HG03565 (cell line): Measurements from ENCODE around the gene TNS1.

ENCODE experiments used
- ATAC-seq: cut with Tn5 transposase; IDR thresholded peaks from one replicate; pipeline ENCODE4 v1.9.1; 2021; ENCODE audit warnings: mild to moderate bottlenecking, moderate library complexity; ENCODE audit not compliant: unreplicated experiment

Gene TNS1

DNA sequence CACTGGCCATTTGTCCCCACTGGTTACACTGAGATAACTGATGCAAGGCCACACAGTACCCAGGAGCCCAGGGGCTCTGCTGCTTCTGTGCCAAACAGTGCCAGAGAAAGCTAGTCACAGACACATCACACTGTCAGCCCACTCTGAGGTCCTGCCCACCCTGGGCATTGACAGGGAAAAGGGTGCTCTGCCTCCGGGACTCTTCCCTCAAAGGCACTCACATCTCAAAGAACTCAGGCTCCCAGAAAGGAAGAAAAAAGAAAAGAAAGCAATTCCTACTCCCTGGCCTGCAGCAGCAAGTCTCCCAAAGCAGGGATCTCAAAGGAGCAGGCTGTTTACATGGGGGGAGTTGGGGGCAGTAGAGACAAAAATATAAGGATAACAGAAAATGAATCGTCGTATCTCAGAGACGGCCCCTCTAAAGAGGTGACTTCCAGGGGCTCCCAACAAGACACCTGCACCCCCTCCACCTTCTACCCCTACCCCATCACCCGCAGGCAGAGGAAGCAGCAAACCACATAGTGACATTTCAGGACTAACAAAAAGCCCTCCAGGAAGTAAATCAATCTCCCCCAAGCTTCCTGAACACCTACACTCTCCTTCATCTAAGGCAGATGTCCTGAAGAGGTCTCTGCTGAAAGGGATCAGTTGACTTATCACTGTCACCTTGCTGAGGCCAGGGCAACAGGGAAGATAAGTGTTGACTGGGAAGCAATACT, 247.6 kb downstream of the TNS1 start:
- no peak for ATAC-seq

- ATAC-seq = no peak
These were observed 249.2 kb downstream of the TNS1 start for GRCh38 chr2:217753460-217754200.

GRCh38 chr2:217752714-217753459, 249.9 kb downstream of the TNS1 start:
- no peak for ATAC-seq

DNA sequence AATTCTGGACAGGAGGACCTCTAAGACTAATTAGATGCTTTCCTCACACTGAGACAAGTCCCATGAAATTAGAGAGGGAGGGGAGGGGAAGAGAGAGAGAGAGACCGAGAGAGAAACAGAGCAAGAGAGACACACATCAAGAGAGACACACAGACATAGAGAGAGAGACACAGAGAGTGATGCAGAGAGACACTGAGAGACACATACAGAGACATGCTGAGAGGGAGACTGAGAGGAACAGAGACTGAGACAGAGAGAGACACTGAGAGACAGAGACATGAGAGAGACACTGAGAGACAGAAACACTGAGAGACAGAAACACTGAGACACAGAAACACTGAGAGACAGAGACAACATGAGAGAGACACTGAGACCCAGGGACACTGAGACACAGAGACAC, 250.8 kb downstream of the TNS1 start:
- no peak for ATAC-seq

- no peak for ATAC-seq
These were observed 251.6 kb downstream of the TNS1 start for GRCh38 chr2:217751192-217751591.
